Activated gamma-delta T cell treated with Interleukin-2 at 50 U/mL for 16 hours (primary cell): ENCODE measurements around the gene ARHGAP35.
"Not testable (repeated sequence)": the region's sequence is repeated elsewhere in the genome, so short reads cannot be mapped to it uniquely, and the experiment has no call there.

Source experiments
- DNase-seq: peaks from one replicate; pipeline ENCODE4 v3.0.0-alpha.2; 2020

Gene ARHGAP35

DNA sequence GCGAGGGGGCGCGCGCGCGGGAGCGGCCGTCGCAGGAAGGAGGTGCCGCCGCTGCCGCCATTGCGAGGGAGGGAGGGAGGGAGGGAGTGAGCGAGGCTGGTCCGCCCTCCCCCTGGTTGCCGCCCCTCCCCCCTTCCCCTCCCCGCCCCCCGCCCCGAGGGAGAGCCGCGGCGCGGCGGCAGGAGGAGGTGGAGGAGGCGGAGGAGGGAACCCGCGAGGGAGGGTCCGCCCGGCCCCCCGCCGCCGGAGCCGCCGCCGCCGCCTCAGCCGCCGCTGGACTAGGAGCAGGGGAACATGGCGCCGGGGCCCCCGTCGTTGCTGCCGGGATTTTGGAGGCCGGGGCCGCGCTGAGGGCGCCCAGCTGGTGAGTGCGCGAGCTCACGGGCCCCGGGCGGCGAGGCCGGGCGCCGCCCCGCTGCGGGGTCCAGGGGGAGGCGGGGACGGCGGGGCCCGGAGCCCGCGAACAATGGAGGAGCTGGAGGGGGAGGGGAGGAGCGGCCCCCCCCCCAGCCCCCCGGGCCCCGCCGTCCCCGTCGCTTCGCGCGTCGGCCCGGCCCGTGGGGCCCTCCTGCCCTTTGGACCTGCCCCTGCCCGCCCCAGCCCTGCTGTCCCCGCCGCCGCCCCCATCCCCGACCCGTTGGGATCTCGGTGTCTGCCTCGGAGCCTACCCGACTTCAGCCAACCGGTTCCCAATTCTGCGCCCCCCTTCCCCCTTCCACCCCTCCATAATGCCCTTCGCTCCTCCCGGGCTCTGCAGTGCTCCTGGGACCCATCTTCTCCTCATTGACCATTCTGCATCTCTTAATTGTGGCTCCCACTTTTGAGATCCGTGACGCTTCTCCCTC is at the start of gene ARHGAP35:
TSS of gene ARHGAP35 (plus strand) at position 152 of the 845 bp plus-strand sequence. CDS start 57,679 bp downstream, outside the sequence.
- no peak for DNase-seq

DNA sequence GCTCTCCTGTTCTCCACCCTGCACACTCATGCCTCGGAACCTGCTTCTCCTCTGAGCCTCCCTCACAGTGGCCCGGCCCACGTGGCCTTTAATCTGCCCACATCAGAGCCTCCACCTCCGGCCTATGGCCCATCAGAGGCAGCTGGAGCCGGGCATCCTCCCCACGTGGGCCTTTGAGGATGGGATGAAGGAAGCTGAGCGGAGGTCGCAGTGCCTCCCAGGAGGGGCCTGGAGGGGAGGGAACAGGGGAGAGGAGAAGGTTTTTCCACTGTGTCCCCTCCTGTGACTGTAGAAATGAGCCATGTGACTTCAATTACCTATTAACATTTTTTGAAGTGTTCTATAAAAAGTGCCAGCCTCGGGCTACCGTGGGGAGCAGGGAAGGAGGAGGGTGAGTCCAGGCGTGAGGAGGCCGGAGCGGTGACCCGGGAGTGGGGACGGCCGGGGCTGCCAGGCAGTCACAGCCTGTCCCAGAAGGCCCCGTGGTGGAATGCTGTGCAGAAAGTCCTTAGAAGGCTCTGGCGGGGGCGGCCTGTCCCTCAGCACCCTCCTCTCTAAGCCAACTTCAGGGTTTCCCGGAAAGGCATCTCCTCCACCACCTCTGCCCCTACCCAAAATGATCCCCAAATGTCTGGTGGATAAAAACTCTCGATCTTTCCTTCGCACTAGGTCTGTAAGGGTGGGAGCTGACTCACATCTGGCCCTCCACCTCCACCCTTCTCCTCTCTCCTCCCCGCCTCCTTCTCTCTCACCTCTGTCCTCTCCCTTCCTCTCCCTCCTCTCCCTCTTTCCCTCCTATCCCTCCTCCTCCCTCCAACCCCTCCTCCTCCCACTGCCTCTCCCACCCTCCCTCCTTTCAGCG is 47.6 kb upstream of the ARHGAP35 start:
- no peak for DNase-seq

DNA sequence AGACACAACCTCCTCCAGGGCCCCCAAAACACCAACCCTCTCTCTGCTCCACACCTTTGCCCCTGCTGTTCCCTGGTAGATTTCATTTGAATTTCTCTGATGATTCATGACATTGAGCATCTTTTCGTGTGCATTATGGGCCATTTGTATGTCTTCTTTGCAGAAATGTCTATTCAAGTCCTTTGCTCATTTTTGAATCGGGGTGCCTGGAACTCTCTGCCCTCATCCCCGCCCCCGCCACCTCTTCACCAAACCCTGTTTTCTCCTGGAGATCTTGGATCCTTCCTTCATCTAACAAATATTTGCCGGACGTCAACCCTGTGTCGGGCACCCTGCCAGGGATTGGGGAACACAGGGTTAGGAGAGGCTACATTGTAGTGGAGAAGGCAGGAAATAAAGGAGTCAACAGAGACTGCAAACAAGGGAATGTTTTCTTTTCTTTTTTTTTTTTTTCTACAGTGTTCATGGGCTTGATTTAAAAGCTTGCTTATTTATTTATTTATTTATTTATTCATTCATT is 46.9 kb upstream of the ARHGAP35 start:
- DNase-seq, result no peak

DNA sequence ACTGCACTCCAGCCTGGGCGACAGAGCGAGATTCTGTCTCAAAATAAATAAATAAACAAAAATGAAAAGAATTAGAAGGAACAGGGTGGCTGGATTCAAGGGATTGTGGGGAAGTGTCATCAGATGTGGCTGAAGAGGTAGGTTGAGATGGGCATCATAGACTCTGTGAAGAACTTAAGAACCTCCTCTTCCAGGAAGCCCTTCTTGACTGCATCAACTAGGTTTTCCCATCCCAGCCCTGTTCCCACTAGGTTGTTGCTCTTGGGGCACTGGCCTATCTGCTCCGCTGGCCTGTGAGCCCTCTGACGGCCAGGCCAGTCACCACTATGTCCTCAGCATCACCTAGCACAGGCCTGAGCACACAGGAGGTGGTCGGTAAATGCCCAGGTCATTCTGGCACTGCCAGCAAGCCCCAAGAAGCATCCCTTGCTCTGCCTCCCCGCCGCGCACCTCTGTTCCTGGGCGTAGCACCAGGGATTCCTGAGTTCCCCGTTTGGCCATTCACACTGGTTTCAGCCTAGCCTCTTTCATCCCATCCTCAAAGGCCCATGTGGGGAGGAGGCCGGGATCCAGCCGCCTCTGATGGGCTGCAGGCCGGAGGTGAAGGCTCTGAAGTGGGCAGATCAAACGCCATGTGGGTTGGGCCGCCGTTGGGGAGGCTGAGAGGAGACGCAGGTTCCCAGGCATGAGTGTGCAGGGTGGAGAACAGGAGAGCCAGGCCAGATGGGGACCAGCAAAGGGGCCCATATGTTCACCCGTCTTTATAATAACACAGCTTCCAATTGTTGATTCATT is 44.8 kb upstream of the ARHGAP35 start:
- no peak for DNase-seq

DNA sequence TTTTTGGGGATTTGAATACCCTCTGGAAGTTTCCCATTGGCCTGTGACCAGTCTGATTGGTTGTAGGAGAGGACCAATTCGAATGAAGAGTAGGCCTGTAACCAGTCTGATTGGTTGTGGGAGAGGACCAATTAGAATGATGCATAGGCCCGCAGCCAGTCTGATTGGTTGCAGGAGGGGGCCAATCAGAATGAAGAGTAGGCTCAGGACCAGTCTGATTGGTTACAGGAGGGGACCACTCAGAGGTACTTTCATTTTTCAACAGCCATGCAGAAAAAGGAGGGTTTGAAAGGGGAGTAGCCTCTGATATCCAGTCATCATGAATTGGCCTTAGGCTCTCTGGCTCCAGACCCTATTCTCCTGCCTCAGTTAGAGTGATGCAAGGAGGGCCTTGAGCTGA is 42.0 kb upstream of the ARHGAP35 start:
- no peak for DNase-seq

DNA sequence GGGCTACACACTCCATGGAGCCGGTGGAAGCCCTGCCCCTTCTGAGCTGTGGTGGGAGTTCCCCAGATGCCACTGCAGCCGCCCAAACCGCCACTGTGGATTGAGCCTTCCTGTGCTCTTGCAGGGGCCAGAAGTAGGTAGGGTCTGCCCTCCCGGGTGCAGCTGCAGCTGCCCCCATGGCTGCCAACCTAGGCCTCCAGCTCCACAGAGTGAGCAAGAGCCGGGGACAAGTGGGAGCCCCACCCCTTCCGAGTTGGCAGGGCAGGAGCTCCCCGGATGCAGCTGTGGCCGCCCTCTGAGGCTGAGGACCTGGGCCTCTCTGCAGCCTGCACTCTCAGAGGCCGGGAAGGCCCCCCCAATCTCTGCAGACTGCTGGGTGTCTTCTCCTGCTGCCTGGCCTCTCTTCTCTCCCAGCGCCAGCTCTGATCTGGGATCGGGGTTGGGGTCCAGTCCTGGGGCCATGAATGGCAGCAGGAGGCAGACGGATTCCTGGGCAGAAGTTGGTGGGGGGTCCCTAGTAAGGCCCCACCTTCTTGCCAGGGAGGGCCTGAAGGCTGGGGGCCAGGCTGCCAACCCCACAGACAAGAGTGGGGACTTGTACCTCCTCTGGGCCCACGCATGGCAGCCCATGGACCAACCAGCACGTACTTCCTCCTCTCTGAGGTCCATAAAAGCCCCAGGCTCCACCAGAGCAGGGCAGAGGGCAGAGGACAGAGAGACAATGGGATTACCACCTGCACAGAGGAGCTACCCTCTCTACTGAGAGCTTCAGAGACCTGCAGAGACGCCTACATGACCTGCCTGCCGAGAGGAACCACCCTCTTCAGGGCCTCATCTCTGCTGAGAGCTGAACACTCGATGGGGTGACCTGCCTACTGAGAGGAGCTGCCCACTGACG is 39.0 kb upstream of the ARHGAP35 start:
- peak; percentile 64 for DNase-seq

DNA sequence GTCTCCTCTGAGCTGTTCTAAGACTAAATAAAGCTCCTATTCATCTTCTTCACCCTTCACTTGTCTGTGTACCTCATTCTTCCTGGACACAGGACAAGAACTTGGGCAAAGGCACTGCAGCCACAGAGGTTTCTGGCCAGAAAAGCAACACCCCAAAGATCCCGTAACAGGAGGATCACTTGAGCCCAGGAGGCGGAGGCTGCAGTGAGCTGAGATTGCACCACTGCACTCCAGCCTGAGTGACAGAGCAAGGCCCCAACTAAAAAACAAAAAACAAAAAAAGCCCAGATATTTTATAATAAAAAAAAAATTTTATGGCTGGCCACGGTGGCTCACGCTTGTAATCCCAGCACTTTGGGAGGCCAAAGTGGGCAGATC is 38.4 kb upstream of the ARHGAP35 start:
- not testable (repeated sequence) for DNase-seq

DNA sequence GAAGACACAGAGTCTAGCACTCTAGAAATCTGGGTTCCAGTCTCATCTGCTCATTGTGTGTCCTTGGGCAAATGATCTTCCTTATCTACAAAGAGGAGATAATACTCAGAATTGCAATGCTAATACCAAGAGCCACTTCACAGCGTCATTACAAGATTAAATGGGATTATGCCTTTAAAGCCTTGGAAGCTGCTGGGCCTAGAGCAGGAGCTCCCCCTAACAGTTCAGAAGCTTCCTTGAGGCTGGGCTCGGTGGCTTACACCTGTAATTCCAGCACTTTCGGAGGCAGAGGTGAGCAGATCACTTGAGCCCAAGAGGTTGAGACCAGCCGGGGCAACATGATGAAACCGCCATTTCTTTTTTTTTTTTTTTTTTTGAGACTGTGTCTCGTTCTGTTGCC is 37.7 kb upstream of the ARHGAP35 start:
- no peak for DNase-seq

DNA sequence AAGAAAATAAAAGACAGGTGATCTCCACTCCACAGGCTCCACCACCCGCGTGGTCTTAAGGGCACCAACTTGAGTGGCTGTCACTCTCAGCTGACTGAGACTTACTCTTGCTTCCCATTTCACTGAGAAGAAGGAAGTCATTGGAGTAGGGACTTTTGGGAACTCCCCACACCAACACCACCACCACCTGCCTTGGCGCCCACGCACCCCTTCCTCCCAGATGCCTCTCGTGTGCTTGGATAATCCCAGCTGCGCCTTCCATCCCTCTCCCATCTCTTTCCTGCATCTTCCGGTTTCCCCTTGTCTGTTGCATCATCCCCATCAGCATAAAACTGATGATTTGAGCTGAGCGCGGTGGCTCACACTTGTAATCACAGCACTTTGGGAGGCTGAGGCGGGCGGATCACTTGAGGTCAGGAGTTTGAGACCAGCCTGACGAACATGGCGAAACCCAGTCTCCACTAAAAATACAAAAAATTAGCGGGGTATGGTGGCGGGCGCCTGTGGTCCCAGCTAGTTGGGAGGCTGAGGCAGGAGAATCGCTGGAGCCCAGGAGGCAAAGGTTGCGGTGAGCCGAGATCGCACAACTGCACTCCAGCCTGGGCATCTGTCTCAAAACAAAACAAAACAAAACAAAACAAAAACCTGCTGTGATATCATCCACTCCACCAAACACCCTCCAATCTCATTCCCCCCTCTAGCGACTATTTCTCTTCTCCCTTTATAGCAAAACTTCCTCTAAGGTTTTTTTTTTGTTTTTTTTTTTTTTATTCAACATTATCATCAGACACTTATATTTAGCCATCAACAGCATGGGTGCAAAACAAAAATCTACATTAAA is 35.7 kb upstream of the ARHGAP35 start:
- no peak for DNase-seq

DNA sequence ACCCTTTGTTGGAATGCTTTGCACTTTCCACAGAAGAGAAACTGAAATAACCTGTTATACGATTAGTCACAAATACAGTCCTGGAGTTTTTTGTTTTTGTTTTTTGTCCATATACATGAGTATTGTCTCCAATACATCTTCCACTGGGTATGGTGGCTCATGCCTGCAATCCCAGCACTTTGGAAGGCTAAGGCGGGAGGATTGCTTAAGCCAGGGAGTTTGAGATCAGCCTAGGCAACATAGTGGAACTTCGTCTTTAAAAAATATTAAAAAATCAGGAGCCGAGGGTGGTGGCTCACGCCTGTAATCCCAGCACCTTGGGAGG is 35.1 kb upstream of the ARHGAP35 start:
- DNase-seq, result no peak

DNA sequence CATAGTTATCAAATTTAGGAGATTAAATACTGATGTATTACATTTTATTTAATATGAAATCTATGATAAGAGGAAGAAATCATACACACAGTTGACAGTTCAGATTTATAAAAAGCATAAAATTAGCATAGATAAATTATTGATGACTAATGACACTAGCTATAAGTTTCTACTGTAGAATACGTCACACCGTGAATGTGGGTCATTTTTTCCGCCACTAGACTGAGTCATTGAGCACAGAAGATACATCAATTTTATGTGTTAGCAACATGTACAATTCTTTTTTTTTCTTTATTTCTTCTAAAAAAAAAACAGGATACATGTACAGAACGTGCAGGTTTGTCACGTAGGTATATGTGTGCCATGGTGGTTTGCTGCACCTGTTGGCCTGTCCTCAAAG is 32.3 kb upstream of the ARHGAP35 start:
- no peak for DNase-seq

DNA sequence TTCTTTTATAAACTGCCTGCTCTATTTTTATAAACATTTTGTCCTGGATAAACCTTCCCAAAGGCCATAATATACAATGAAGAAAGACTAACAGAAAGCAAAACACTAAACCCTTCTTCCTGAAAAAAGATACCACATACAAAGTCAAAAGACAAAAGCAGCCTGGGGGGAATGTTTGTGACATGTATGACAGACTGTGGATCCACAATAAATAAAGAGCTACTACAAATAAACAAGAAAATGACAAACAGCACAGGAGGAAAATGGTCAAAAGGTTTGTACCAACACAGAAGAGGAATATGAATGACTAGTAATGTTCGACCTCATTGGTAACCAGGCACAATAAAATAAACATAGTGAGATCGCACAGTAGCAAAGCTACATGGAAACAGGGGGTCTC is 29.9 kb upstream of the ARHGAP35 start:
- DNase-seq, result no peak

DNA sequence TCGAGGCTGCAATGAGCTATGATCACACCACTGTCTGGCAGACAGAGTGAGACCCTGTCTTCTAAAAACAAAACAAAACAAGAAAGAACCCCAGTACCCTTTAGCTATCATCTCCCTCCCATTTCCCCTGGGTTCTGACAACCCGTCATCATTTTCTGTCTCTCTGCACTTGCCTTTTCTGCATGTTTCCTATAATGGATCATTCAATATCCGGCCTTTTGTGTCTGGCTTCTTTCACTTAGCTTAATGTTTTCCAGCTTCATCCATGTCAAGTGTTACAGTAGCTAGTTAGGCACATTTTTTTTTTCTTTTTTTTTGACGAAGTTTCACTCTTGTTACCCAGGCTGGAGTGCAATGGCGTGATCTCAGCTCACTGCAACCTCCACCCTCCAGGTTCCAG is 26.7 kb upstream of the ARHGAP35 start:
- no peak for DNase-seq

DNA sequence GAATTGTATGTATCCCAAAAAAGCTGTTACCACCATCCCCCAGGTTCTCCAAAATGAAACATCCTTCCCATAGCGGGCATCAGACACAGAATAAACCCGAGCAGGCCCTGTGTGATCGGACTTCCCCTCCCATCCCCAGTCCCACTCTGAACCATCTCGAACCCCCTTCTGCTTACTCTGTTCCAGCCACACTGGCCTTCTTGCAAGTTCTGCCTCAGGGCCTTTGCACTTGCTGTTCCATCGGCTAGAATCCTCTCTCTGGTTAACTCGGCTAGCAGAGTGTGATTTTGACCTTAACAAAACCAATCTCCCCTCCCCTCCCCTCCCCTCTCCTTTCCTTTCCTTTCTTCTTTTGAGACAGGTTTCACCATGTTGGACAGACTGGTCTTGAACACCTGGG is 25.8 kb upstream of the ARHGAP35 start:
- DNase-seq, result no peak

DNA sequence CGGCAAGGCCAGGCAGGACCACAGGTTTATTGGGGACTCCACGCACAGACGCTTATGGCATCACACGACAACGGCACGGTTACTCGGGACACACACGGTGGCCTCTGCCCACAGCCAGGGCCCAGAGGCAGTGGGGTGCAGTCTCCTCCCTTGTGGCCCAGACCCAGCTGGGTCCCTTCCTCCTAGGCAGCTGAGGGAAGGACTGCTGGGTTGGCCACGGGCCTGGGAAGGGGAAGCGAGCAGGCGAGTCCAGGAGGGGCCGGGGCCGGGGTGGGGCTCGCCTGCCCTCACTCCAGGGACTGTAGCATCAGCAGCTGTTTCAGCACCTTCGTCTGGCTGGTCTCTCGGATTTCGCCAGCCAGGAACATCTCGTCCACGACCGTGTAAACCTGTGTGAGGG is 22.6 kb upstream of the ARHGAP35 start:
- DNase-seq, result no peak

DNA sequence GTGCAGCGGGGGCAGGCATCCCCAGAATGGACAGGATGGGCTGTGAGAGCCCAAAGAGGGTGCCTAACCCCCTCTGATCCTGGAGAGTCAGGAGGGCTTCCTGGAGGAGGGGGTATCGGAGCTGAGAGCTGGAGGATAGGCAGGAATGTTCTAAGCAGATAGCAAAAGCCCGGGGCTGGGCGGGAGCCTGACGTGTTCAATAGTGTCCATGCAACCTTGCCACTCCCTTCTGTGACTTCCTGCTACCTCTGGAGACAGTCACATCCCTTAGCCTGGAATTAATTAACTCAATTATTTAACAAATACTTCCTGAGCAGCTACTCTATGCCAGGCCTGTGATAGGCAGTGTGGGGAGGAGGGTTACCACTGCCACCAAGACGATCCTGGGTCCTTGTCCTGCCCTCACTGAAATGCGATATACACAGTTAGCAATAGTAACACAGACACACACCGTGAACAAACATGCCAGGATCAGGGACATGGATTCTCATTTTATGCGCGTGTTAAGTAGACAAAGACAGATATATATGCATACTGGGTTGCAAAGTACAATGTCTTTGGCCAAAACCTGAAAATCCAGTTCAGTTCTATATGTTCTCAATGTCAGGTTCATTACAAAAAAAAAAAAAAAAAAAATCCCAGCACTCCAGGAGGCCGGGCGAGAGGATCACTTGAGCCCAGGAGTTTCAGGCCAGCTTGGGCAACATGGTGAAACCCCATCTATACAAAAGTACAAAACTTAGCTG is 20.9 kb upstream of the ARHGAP35 start:
- DNase-seq, result no peak

DNA sequence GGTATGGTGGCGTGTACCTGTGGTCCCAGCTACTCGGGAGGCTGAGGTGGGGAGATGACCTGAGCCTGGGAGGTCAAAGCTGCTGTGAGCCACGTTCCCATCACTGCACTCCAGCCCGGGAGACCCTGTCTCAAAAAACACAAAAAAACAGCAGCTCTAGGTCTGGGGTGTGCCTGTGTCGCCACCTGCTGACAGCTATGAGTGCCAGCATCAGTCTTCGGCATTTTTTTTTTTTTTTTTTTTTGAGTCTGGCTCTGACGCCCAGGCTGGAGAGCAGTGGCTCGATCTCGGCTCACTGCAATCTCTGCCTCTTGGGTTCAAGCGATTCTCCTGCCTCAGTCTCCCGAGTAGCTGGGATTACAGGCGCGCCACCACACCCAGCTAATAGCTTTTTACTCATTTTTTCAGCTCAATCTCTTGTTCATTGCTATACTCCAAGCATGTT is 20.3 kb upstream of the ARHGAP35 start:
- peak; percentile 30 for DNase-seq

DNA sequence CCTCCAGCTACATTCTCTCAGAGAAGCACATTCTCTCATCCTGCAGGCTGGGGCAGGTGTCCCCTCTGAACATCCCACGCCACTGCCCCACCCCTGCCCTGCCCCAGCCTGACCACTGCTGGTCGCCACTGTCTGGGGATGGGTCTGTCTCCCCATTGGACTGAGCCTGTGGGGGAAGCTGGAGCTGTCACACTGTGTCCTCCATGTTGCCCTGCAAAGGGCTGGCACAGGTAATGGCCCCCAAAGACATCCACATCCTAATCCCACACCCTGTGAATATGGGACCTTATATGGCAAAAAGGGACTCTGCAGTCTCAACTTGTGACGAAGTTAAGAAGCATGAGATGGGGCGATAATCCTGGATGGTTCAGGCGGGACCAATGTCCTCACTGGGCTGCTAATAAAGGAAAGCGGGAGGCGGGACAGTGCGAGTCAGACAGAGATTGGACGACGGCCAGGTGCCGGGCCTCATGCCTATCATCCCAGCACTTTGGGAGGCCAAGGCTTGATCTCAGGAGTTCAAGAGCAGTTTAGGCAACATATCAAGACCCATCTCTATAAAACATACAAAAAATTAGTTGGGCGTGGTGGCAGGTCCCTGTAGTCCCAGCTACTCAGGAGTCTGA is 19.2 kb upstream of the ARHGAP35 start:
- DNase-seq, result no peak

DNA sequence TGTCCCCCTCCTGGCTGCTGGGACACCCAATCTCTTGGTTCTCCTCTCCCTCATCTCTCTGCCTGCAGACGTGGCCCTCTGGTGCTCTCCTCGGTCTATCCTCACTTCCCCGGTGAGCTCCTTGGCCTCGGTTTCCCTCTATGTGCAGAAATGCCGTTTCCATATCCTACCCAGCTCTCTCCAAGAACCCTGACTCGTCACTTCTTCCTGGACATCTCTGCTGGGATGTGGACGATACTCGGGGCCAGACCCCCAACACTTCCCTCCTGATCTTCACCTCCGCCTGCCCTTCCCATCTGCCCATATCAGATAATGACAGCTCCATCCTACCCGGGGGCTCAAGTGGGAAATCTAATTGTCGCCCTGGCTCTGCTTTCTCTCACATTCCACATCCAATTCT is 18.0 kb upstream of the ARHGAP35 start:
- DNase-seq, result no peak

DNA sequence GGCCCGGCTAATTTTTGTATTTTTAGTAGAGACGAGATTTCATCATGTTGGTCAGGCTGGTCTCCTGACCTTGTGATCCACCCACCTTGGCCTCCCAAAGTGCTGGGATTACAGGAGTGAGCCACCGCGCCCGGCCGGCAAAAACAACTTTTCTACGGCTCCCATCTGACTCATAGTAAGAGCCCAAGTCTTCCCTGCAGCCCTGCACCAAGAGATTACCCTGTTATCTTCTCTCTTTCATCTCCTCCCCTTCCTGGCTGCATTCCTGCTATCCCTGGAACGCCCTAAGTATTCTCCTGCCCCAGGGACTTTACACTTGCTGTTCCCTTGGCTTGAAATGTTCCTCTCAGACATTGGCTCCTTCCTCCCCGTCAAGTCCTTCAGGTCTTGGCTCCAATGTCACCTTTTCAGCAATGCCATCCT is 16.7 kb upstream of the ARHGAP35 start:
- DNase-seq, result no peak
